H54 (cell line): ENCODE data around the gene CDKAL1.
A peak's percentile ranks its signal among the peaks of the same experiment; 100 is the strongest.

Source experiments
- DNase-seq: peaks from one replicate; pipeline ENCODE4 v3.0.0; 2011; ENCODE audit warnings: low spot score, mixed read lengths; ENCODE audit not compliant: insufficient read length
- FAIRE-seq: peaks from 3 replicates; lab custom pipeline; 2011; peaks lifted over from hg19 to GRCh38; lab: Jason Lieb, UNC
- POLR2A ChIP-seq: IDR thresholded peaks from 2 replicates; pipeline ENCODE4 v1.6.1; 2011; ENCODE audit warnings: low read depth, mild to moderate bottlenecking, low read length

Gene CDKAL1

GRCh38 chr6:21198032-21198640 is 663.9 kb downstream of the CDKAL1 start:
- FAIRE-seq = no peak
- no peak for TF ChIP-seq POLR2A
- no peak for DNase-seq

- no peak for TF ChIP-seq POLR2A
- FAIRE-seq (no peak), DNase-seq (no peak)
Measured at GRCh38 chr6:21199262-21199661, 665.0 kb downstream of the CDKAL1 start.

- FAIRE-seq (peak; percentile 27), DNase-seq (no peak)
Measured at GRCh38 chr6:21200134-21200870, 666.0 kb downstream of the CDKAL1 start.

DNA sequence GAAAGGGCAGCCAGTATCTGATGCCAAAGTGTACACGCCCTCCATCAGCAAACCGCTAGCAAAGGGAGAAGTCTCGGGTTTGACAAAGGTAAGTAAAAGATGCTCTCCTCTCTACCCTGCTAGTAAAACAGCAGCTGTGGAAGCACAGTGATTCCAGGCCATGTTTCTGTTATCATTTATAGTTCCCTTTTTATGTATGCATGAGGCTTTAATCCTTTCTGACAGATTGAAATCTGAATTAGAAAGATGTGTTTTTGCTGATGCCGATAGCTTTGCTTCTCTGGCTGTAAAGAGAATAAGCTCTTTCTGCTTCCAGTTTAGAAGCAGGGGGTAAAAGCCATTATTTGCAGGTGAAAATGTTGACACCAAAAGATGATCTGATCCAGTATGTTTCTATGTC is 666.9 kb downstream of the CDKAL1 start:
- TF ChIP-seq POLR2A = no peak
- DNase-seq (no peak), FAIRE-seq (no peak)

More at GRCh38 chr6:21200134-21200870, 666.0 kb downstream of the CDKAL1 start:
- no peak for TF ChIP-seq POLR2A

GRCh38 chr6:21201637-21202350 is 667.5 kb downstream of the CDKAL1 start:
- FAIRE-seq (no peak), DNase-seq (no peak)
- TF ChIP-seq POLR2A = no peak

- DNase-seq (no peak), FAIRE-seq (no peak)
- TF ChIP-seq POLR2A = no peak
Measured at GRCh38 chr6:21202521-21202920, 668.3 kb downstream of the CDKAL1 start.

- no peak for TF ChIP-seq POLR2A
- FAIRE-seq (no peak), DNase-seq (no peak)
Measured at GRCh38 chr6:21204951-21205350, 670.7 kb downstream of the CDKAL1 start.

GRCh38 chr6:21208081-21208795 is 674.0 kb downstream of the CDKAL1 start:
- TF ChIP-seq POLR2A = no peak
- no peak for FAIRE-seq
- no peak for DNase-seq

- FAIRE-seq = no peak
- DNase-seq = no peak
- no peak for TF ChIP-seq POLR2A
Measured at GRCh38 chr6:21208796-21209186, 674.5 kb downstream of the CDKAL1 start.

DNA sequence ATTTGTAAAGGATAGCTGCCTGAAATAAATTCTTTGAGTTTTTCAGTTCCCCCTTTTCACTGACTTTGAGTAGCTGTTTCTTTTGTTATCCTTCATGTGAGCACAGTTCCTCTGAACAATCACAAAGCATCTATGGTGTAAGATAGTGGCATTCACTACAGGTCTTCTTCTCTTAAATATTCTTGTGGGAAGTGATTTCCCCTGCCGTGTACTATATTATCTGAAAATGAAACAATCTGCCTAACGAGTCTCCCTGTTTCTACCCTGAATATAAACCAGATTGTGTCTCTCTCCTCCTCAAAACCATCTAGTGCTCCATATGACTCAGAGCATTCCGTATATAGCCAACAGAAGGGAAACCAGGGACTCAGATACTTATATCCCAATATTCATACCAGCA is 679.2 kb downstream of the CDKAL1 start:
- no peak for DNase-seq
- no peak for TF ChIP-seq POLR2A
- no peak for FAIRE-seq

DNA sequence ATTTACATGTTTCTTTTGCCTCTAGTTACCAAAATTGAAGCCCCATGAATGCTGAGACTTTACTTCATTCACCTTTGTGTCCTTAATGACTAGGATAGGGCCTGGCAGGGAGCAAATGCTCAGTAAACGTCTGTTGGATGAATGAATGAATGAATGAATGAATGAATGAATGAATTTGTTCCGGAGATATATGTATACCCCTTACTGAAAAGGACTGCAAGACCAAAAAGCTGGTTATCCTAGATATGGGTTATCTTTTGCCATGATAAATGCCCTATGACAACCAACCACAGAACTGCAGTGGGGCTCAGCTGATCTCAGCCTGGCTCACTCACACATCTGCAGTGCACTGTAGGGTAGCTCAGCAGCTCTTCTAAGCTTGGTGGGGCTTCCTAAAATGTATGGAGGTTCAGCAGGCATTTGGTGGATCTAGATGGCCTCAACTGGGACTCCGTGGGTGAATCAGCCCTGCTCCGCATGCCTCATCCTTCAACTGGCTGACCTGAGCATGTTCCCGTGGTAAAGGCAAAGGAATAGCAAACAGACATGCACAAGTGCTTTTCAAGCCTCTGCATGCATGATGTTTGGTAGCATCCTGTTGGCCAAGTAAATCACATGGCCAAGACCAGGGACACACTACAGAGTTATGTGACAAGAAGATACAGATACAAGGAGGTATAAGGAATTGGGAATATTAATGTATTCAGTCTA is 680.6 kb downstream of the CDKAL1 start:
- FAIRE-seq (peak; percentile 6), DNase-seq (no peak)
- no peak for TF ChIP-seq POLR2A

DNA sequence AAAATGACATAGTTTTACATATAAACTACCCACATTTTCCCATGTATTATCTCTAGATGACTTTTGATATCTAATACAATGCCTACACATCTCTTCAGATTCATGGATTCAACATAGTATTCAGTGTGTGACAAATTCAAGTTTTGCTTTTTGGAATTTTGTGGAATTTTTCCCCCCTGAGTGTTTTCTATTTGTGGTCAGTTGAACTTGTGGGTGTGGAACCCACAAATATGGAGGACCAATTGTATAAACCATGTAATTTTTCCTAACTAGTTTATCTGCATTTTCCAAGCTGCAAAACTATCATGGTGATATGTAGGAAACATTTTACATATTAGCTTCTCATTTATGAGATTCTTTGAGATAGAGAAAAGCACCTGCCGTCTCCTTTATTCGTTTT is 685.0 kb downstream of the CDKAL1 start:
- TF ChIP-seq POLR2A = no peak
- no peak for DNase-seq

GRCh38 chr6:21219856-21220255 is 685.6 kb downstream of the CDKAL1 start:
- TF ChIP-seq POLR2A = no peak
- no peak for DNase-seq
- FAIRE-seq = no peak

More for the DNA sequence above, 685.0 kb downstream of the CDKAL1 start:
- FAIRE-seq = no peak
